Activated naive CD4-positive, alpha-beta T cell treated with anti-CD3 and anti-CD28 coated beads, Interleukin-2, amount 50 U/mL, for 24 hours (primary cell): ENCODE measurements around the gene MLLT3.

Experiments used
- H3K27ac Mint-ChIP-seq: one replicate; pipeline ENCODE4 v1.8.0; 2021; ENCODE audit warnings: mild to moderate bottlenecking, mixed read lengths
- H3K27me3 Mint-ChIP-seq: one replicate; pipeline ENCODE4 v1.8.0; 2021; ENCODE audit warnings: mixed read lengths
- H3K36me3 Mint-ChIP-seq: one replicate; pipeline ENCODE4 v1.8.0; 2021; ENCODE audit warnings: mixed read lengths
- H3K4me1 Mint-ChIP-seq: one replicate; pipeline ENCODE4 v1.8.0; 2021; ENCODE audit warnings: mixed read lengths
- H3K4me3 Mint-ChIP-seq: one replicate; pipeline ENCODE4 v1.8.0; 2021; ENCODE audit warnings: mild to moderate bottlenecking, mixed read lengths
- H3K9me3 Mint-ChIP-seq: one replicate; pipeline ENCODE4 v1.8.0; 2021; ENCODE audit warnings: mixed read lengths

MLLT3 gene

DNA sequence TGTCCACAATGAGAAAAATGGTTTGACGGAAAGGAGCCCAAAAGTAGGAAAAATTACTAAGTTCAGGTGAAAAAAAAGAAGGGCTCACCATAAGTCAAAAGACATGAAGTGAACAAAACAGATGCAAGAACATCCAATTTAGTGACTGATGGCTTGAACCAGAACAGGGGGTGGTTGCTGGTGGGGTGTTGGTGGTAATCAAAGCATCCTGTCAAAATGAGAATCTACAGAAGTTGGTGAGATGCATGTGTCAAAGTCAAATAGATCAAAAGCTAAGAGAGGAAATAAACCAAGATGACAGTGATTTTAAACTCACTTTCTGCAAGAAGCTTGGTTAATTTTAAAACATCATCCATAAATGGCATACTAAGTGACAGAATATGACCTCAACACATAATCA lies 117.4 kb downstream of the MLLT3 start:
- Mint-ChIP-seq H3K9me3 (no peaks in the 10 kb centered on the region), H3K4me3 (peak overlapping the region; percentile 58), H3K27me3 (no peaks in the 10 kb centered on the region), H3K4me1 (peaks cover 90% of the 10 kb centered on the region), H3K36me3 (peaks cover 3% of the 10 kb centered on the region), H3K27ac (peak overlapping the region; percentile 94)

DNA sequence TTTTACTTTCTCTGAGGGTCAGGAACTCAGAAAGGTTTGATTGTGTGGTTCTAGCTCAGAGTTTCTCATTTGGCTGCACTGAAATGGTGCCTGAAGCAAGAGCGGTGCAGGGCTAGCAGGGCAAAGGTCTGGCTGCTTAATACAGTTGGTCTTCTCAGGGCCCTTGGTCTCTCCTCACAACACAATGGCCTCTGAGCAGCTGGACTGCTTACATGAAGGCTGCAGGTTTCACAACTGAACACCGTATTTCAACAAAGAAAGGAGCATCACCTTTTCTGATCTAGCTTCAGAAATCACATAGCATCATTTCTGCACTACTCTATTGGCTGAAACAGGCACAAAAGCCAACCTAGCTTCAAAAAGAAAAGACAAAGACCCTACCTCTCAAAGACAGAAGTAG lies 122.2 kb downstream of the MLLT3 start:
- Mint-ChIP-seq H3K4me3 (no peak overlapping the region), H3K36me3 (peaks cover 10% of the 10 kb centered on the region), H3K9me3 (no peaks in the 10 kb centered on the region), H3K27me3 (no peaks in the 10 kb centered on the region), H3K4me1 (peaks cover 84% of the 10 kb centered on the region), H3K27ac (no peak overlapping the region)

DNA sequence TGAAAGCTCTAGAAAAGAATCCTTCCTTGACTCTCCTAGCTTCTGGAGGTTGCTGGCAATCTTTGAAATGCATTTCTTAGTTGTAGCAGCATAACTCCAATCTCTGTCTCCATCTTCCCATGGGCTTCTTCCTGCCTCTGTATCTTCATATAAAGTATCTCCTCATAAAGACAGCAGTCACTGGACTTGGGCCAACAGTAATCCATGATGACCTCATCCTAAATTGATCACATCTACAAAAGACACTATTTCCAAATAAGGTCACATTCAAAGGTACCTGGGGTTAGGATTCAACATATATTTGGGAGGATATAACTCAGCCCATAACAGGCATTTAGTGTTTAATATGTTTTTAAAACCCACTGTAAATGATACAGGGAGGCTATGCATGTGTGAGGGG lies 123.3 kb downstream of the MLLT3 start:
- Mint-ChIP-seq H3K4me1 (peaks cover 77% of the 10 kb centered on the region), H3K27me3 (no peaks in the 10 kb centered on the region), H3K9me3 (no peaks in the 10 kb centered on the region), H3K36me3 (peaks cover 8% of the 10 kb centered on the region), H3K27ac (no peak overlapping the region), H3K4me3 (peak overlapping the region; percentile 23)

DNA sequence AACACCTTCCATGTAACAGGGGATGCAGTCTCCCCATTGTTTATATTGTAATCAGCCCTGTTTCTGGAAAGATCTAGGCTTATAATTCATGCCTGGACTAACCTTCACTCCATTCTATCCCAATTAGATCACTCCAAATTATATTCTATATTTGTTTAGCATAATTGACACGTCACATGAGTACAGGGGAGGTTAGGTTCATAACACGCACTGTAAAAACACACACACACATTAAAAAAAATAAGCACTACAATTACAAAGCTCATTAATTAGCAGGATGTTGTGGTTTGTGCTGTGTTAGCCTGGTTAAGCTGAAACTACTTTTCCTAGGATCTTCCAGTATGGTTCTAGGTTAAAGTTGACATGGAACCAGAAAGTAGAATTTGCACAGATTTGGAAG lies 126.0 kb downstream of the MLLT3 start:
- H3K4me1 Mint-ChIP-seq = peaks cover 81% of the 10 kb centered on the region

DNA sequence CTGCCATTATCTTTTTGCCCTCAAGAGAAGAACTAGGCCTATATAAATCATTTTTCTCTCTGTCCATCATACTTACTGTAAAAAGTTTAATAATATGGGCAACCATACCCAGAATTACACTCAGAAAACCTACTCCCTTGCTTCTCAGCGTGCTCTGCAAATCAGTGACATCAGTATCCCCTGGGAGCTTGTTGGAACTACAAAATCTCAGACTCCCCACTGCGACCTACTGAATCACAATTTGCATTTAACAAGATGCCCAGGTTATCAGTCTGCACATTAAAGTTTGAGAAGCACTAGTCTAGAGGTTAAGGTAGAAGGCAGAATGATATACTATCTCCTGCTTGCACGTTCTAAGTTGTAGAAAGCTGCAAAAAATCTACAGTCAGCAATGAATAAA lies 127.2 kb downstream of the MLLT3 start:
- H3K4me1 Mint-ChIP-seq = peaks cover 81% of the 10 kb centered on the region
- no peaks in the 10 kb centered on the region for H3K9me3 Mint-ChIP-seq
- H3K36me3 Mint-ChIP-seq = peaks cover 9% of the 10 kb centered on the region
- no peak overlapping the region for H3K27ac Mint-ChIP-seq
- H3K4me3 Mint-ChIP-seq = no peak overlapping the region
- no peaks in the 10 kb centered on the region for H3K27me3 Mint-ChIP-seq

More for the DNA sequence above, 126.0 kb downstream of the MLLT3 start:
- H3K4me3 Mint-ChIP-seq = no peak overlapping the region
- H3K27ac Mint-ChIP-seq = no peak overlapping the region
- peaks cover 8% of the 10 kb centered on the region for H3K36me3 Mint-ChIP-seq
- H3K9me3 Mint-ChIP-seq = no peaks in the 10 kb centered on the region
- H3K27me3 Mint-ChIP-seq = no peaks in the 10 kb centered on the region

DNA sequence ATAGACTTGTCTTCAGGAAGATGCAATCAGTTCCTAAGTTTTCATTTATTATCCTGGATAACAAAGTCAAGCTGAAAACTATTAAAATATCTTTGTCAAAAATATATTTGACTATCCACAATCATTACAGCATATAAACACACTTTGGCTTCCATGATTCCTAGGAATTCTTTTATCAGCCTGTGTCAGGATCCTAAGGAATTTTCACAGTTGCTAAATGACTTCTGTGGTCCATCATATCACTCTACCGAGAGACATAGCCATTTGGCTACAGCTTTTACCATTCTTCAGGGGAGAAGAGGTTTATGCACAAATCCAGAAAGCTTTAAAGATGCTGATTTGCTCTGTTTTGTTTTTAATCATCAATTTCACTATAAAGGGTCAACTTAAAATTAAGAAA lies 128.3 kb downstream of the MLLT3 start:
- Mint-ChIP-seq H3K4me3 (no peak overlapping the region), H3K27ac (peak overlapping the region; percentile 8)

DNA sequence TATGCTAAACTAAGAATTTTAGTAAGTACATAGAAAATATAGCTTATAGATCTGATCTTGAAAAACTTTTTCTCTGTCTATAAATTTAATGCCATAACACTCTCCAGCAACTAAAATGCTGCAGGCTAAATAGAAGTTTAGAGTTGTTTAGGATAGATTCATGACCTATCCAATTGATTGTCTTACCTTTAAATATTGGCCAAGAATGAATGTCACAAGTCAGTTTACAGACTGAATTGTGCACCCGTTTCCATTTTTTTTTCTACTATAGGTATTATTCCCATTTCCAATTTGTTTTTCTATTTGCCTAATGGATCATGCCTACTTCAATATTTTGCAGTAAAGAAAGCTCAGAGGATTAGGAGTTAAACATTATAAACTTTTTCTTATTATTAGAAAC lies 129.5 kb downstream of the MLLT3 start:
- H3K27me3 Mint-ChIP-seq = no peaks in the 10 kb centered on the region
- no peaks in the 10 kb centered on the region for H3K9me3 Mint-ChIP-seq
- peaks cover 82% of the 10 kb centered on the region for H3K4me1 Mint-ChIP-seq
- no peak overlapping the region for H3K27ac Mint-ChIP-seq
- no peak overlapping the region for H3K4me3 Mint-ChIP-seq
- H3K36me3 Mint-ChIP-seq = peaks cover 3% of the 10 kb centered on the region

More for the DNA sequence above, 128.3 kb downstream of the MLLT3 start:
- Mint-ChIP-seq H3K27me3 (no peaks in the 10 kb centered on the region), H3K4me1 (peaks cover 81% of the 10 kb centered on the region), H3K9me3 (no peaks in the 10 kb centered on the region), H3K36me3 (peaks cover 11% of the 10 kb centered on the region)

DNA sequence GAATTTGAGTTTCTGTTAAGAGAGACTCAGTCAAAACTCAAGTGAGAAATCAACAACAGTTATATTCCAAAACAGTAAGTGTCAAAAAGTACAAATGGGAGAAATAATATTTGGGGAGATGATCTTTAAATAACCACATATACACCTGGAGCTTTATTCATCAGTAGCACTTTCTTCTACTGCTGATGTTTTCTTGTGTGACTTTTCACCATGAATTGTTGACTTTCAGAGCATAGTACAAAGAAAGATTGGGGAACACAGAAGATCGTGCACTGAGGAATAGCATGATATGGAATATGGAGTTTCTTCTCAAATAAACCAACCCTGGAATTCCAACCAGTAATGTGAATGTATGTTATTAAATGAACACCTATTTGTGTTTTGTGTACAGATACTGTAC lies 130.7 kb downstream of the MLLT3 start:
- Mint-ChIP-seq H3K27me3 (no peaks in the 10 kb centered on the region), H3K36me3 (peaks cover 3% of the 10 kb centered on the region), H3K4me1 (peaks cover 81% of the 10 kb centered on the region), H3K9me3 (no peaks in the 10 kb centered on the region), H3K4me3 (no peak overlapping the region), H3K27ac (no peak overlapping the region)

DNA sequence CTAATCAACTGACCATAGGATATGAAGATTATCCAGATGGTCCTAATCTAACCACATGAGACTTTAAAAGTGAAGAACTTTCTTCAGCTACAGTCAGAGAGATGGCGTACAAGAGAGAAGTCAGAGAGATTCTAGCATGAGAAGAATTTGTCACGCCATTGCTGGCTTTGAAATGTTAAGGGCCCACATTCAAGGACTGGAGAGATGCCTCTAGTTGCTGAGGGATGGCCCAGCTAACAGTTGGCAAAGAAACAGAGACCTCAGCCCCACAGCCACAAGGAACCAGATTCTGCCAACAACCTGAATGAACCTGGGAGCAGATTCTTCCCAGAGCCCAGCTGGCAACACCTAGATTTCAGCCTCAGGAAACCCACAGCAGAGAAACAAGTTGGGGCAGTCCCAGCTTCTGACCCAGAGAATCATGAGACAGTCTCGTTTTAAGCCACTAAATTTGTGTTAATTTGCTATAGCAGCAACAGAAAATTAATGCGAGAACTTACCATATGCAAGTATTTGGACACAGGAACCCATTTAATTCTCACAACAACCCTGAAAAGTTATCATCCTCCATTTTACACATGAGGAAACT lies 132.0 kb downstream of the MLLT3 start:
- Mint-ChIP-seq H3K36me3 (peaks cover 3% of the 10 kb centered on the region), H3K4me3 (no peak overlapping the region), H3K4me1 (peaks cover 81% of the 10 kb centered on the region), H3K27ac (peak overlapping the region; percentile 76), H3K9me3 (no peaks in the 10 kb centered on the region), H3K27me3 (no peaks in the 10 kb centered on the region)

DNA sequence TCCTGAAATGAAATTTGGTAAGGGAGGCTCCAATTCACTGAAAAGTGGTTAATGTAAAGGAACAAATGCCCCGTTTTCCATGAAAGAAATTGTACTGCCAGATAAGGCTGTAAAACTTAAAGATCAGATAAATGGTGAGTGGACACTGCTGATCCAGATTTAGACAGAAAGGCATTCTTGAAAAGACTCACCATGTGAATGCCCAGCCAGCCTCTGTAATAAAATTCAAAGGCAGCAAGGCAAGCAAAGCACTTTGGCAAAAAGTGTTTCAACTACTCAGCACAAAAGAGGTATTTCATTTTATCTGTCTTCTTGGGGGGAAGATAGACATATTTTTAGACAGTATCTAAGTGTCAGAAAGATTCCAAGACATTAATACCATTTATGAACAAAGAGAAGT lies 133.6 kb downstream of the MLLT3 start:
- Mint-ChIP-seq H3K4me1 (peaks cover 76% of the 10 kb centered on the region), H3K27ac (no peak overlapping the region), H3K9me3 (peaks cover 5% of the 10 kb centered on the region), H3K27me3 (no peaks in the 10 kb centered on the region), H3K4me3 (no peak overlapping the region), H3K36me3 (peaks cover 7% of the 10 kb centered on the region)

DNA sequence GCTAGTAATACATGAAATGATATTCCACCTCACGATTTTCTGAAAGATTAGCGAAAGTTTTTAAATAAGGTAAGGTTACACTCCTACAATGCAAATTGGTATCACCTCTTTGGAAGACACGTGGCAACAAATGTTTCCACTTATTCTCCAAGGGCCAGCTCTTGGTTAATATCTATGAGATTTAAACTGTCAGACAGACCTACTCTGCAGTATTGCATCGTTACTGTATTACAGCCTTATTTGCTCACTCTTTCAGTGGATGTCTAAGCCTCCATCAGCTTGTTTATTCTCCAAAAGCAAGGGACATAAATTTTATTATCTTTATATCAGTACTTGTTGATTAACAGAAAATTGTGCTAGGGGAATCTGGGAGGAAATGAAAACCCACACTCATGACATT lies 135.7 kb downstream of the MLLT3 start:
- Mint-ChIP-seq H3K36me3 (peaks cover 11% of the 10 kb centered on the region), H3K27me3 (no peaks in the 10 kb centered on the region), H3K27ac (no peak overlapping the region), H3K4me1 (peaks cover 72% of the 10 kb centered on the region), H3K9me3 (peaks cover 5% of the 10 kb centered on the region), H3K4me3 (no peak overlapping the region)

DNA sequence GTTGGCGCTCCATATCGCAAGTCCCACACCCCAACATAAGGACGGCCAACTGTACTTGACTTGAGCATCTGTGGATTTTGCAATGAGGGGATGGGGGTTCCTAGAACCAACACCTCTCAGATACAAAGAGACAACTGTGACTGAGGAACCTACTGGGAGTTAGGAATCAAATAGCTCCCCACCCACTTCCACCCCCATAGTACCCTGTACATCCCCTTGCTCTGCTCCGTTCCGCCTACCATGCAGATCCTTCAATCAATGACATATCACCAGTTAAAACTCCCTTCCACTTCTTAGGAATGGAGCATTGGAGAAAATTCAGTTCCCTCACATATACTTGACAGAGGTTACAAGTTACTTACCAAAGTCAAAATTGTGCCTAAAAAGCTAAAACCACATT lies 140.9 kb downstream of the MLLT3 start:
- Mint-ChIP-seq H3K4me3 (no peak overlapping the region), H3K36me3 (peaks cover 13% of the 10 kb centered on the region), H3K27ac (no peak overlapping the region), H3K9me3 (peaks cover 5% of the 10 kb centered on the region), H3K4me1 (peaks cover 70% of the 10 kb centered on the region), H3K27me3 (no peaks in the 10 kb centered on the region)

DNA sequence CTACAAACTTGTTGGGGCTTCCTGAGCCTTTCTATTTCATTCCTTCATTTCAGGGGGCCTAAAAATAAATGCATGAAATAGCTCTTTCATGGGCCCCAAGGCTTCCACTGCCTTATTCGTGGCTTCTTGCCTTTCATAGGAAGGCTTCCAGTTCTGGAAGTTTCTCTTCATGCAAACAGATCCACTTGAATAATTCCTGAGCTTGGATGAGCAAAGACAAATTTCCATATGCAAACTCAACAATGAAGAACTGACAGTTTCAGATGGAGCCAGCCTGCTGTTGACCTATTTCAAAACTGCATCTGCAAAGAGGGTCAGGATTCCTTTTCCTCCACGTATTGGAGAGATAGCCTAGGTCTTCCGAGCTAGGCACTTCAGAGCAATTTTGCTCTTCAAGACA lies 142.1 kb downstream of the MLLT3 start:
- Mint-ChIP-seq H3K4me1 (peaks cover 73% of the 10 kb centered on the region), H3K27ac (no peak overlapping the region), H3K9me3 (peaks cover 5% of the 10 kb centered on the region), H3K36me3 (peaks cover 13% of the 10 kb centered on the region), H3K27me3 (no peaks in the 10 kb centered on the region), H3K4me3 (no peak overlapping the region)

DNA sequence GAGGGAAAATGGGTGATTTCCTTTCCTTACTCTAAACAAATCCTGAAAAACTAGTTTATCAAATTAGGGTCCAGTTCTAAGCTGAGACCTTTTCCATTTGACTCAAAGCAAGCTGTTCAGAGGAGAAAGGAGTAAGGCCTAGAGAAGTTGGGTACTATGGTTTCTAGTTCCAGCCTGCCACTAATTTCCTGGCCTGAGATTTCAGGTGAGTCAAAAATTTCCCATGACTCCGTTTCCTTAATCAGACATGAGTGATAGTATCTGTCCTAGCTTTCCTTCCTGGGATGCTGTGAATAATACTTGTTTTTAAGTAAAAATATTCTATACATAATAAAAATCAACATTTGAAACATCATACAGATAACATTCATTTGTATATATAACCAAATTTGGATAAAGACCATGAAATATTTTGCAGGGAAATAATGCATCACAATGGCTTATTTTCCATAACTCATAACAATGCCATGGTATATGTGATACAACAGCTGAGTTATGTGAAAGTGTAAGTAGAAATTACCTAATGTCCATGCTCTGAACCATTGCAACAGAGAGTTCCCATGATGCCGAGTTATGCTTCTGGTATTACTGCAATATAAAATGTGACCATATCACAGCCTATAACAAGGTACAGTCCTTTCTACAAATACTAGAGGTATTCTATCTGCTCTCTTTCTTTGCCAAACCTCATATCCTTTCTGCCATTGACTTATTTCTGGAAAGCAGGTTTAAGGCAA lies 142.7 kb downstream of the MLLT3 start:
- Mint-ChIP-seq H3K9me3 (peaks cover 3% of the 10 kb centered on the region), H3K36me3 (peaks cover 12% of the 10 kb centered on the region), H3K27me3 (no peaks in the 10 kb centered on the region), H3K4me1 (peaks cover 78% of the 10 kb centered on the region), H3K27ac (peak overlapping the region; percentile 30), H3K4me3 (no peak overlapping the region)

DNA sequence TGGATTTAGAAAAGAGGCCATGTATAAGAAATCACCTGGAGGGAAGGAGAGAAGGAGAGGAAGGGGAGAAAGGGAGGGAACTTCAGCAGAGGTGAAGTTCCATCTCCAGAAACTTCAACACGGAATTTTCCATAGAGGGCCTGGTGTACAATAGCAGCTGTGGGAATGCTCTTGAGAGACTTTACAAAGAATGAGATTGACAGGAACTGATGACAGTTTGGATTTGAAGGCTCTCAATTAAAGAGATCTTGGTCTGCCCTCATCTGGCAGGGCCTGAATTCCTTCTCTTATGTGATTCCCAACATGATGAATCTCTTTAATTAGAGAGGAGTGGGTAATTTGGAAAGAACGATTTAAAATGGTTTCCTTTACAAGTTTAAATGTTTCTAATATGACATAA lies 143.5 kb downstream of the MLLT3 start:
- H3K4me3 Mint-ChIP-seq = no peak overlapping the region
- H3K36me3 Mint-ChIP-seq = peaks cover 11% of the 10 kb centered on the region
- no peaks in the 10 kb centered on the region for H3K9me3 Mint-ChIP-seq
- H3K27ac Mint-ChIP-seq = peak overlapping the region; percentile 10
- H3K27me3 Mint-ChIP-seq = no peaks in the 10 kb centered on the region
- H3K4me1 Mint-ChIP-seq = peaks cover 82% of the 10 kb centered on the region

DNA sequence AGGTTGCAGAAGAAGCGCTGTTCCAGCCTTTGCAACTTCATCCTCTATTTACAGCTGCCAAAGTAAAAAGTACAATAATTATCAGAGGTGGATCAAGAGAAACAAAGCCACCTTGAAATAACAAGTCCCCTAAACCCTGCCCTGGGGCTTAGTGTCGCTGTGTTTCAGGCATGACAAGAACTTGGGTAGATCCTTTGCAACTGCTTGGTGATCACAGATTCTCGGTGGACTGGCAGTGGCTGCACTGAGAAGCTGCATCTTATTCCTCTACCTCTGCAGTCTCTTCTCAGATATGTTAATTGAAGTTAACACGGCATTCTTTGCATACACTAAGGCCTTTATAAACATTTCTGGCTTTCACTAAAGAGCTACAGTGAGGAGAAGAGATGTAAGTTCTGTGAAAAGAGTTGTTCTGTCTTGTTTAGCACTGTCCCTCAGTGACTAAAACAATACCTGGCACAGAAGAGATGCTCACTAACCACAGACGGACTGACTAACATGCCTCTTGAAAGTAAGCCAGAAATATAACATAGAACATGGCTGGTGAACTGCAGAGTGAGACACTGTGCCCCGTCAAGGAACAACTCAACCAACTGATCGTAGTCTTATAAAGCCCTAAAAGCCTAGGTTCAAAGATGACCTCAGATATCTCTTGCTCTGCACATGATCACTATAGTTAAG lies 144.2 kb downstream of the MLLT3 start:
- Mint-ChIP-seq H3K27ac (no peak overlapping the region), H3K36me3 (peaks cover 11% of the 10 kb centered on the region), H3K4me1 (peaks cover 89% of the 10 kb centered on the region), H3K27me3 (no peaks in the 10 kb centered on the region), H3K9me3 (no peaks in the 10 kb centered on the region), H3K4me3 (no peak overlapping the region)
